GM23248 (cell line): ENCODE results near the gene PTPRT.

Source experiments
- EZH2 ChIP-seq: fragments of 200-600 bp; sonication (generic); IDR thresholded peaks from 2 replicates; pipeline ENCODE4 v1.6.1; 2018; ENCODE audit warnings: antibody characterized with exemption, mild to moderate bottlenecking; ENCODE audit not compliant: insufficient read depth, poor library complexity, severe bottlenecking
- EZH2phosphoT487 ChIP-seq: fragments of 200-600 bp; sonication (generic); IDR thresholded peaks from 2 replicates; pipeline ENCODE4 v1.6.1; 2018; ENCODE audit warnings: antibody characterized with exemption, moderate library complexity, mild to moderate bottlenecking, low read depth; ENCODE audit not compliant: insufficient read depth

DNA sequence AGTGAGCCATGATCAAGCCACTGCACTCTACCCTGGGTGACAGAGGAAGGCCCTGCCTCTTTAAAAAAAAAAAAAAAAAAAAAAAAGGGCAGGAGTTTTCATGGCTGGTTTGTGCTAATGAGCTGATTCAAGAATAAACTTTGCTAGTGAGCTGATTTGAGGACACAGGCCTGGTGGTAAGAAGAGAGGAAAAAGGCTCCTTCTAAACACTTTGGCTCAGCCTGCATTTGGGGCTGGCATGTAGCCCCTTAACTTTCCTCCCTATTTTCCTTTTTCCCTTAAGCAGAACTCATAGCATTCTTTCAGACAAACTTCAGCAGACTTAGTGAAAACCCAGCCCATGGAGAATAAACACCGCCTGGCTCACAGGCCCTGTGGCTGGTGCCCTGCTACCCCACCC lies 432.7 kb downstream of the PTPRT start:
- no peak for TF ChIP-seq EZH2
- TF ChIP-seq EZH2phosphoT487, result no peak
